Measurements from ENCODE around the gene PLCL2. TPM values are rescaled to one million over a fixed set of nuclear protein-coding genes. Genes with fewer than 3 reads are reported as not detected.

Gene PLCL2
- total and polyA plus RNA-seq, 2 donors (not counting 1 experiment from before 2014, with no cell fraction given) = 21.7 to 55.2 TPM

DNA sequence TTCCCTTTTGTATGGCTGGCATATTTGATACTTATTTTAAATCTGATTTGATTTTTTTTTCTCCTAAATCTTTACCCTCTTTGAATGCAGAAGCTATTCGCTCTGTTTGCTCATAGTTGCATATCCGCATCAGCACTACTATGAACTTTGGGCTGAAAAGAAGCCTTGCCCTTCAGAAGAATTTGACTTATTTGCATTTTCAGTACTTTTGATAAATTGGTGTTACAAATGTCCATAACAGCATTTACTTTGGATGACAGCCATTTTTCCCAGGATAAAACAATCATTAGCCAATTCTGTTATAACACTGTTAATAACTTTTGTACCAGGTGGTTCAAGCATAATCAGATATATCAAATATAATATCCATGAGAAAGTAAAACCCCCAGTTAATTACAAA, 129.5 kb downstream of the PLCL2 start:
- CTCF ChIA-PET = interaction anchor here (1.6 kb wide), 1 partner anchor 10 kb away, joined by 4 read pairs; no protein-coding TSS in a partner anchor

GRCh38 chr3:17014709-17015108, 130.0 kb downstream of the PLCL2 start:
- no peak overlapping the region for H3K9ac ChIP-seq (ENCODE audit: low read length)
- ChIA-PET POLR2A (no interaction called here), CTCF (interaction anchor here (1.1 to 1.6 kb wide), 2 partner anchors 10 to 131 kb away, joined by 3 to 4 read pairs; no protein-coding TSS in a partner anchor)
- H3K79me2 ChIP-seq (ENCODE audit: control insufficient read depth, insufficient read depth, low read length) = peaks cover 41% of the 10 kb centered on the region
- H3K4me3 Mint-ChIP-seq = no peak overlapping the region
- intact Hi-C loops (cut with micrococcal nuclease) = no loop called here
- TF ChIP-seq EZH2 (IDR thresholded peaks at IDR 0.05; ENCODE audit: borderline replicate concordance, insufficient read depth, low read depth, low read length, poor library complexity, severe bottlenecking) = no peak
- no peak for TF ChIP-seq CTCF (IDR thresholded peaks at IDR 0.05)
- 100% methylated on average over 8 of the region's 8 CpGs for WGBS (ENCODE audit: insufficient coverage)
- H3K4me1 ChIP-seq (ENCODE audit: control insufficient read depth in 2 of 2, insufficient read depth in 2 of 2, low read length in 2 of 2) = no peaks in the 10 kb centered on the region
- peaks cover 53% of the 10 kb centered on the region for H4K20me1 ChIP-seq (ENCODE audit: control insufficient read depth, insufficient read depth, low read length, poor library complexity, severe bottlenecking)
- H3K27ac Mint-ChIP-seq = no peak overlapping the region
- ATAC-seq (ENCODE audit: low read depth) (no peak), DNase-seq (no peak)
- H3K27me3 ChIP-seq (replicated peaks in 1 of 4; ENCODE audit: control extremely low read depth in 1 of 4, control insufficient read depth in 3 of 4, insufficient read depth in 4 of 4, low read length in 3 of 4) = no peaks in the 10 kb centered on the region
- H3K9me3 ChIP-seq (ENCODE audit: control extremely low read depth in 1 of 3, control insufficient read depth in 2 of 3, insufficient read depth in 1 of 3, low read length in 2 of 3) = no peaks in the 10 kb centered on the region
- peaks cover 24 to 62% of the 10 kb centered on the region in 2 experiments for H3K36me3 ChIP-seq (replicated peaks in 1 of 2; ENCODE audit: control extremely low read depth in 1 of 2, control insufficient read depth in 1 of 2, extremely low read depth in 1 of 2, insufficient read depth in 2 of 2, low read length in 1 of 2)
- no peaks in the 10 kb centered on the region for H3K27me3 Mint-ChIP-seq
- no peak overlapping the region for H2AFZ ChIP-seq (ENCODE audit: insufficient read depth, low read depth, low read length, poor library complexity, severe bottlenecking)
- no peak overlapping the region for H3K4me3 ChIP-seq (ENCODE audit: control extremely low read depth in 1 of 5, extremely low read depth in 1 of 5, insufficient read depth in 1 of 5, low read depth in 2 of 5, low read length in 4 of 5)
- no peak overlapping the region for H3K4me2 ChIP-seq (replicated peaks; ENCODE audit: low read depth, low read length, poor library complexity, severe bottlenecking)
- H3K4me1 Mint-ChIP-seq = peaks cover 17% of the 10 kb centered on the region
- H3K9me3 Mint-ChIP-seq (ENCODE audit: insufficient read depth) = no peaks in the 10 kb centered on the region
- H3K27ac ChIP-seq (ENCODE audit: low read length in 2 of 2) = no peak overlapping the region

More for the DNA sequence above, 129.5 kb downstream of the PLCL2 start:
- H3K4me1 Mint-ChIP-seq = peaks cover 18% of the 10 kb centered on the region
- no peaks in the 10 kb centered on the region for H3K9me3 Mint-ChIP-seq (ENCODE audit: insufficient read depth)
- Histone ChIP-seq H3K4me3 (ENCODE audit: control extremely low read depth in 1 of 5, extremely low read depth in 1 of 5, insufficient read depth in 1 of 5, low read depth in 2 of 5, low read length in 4 of 5) (no peak overlapping the region), H3K27ac (ENCODE audit: low read length in 2 of 2) (no peak overlapping the region), H3K9me3 (ENCODE audit: control extremely low read depth in 1 of 3, control insufficient read depth in 2 of 3, insufficient read depth in 1 of 3, low read length in 2 of 3) (no peaks in the 10 kb centered on the region), H3K9ac (ENCODE audit: low read length) (no peak overlapping the region), H3K4me1 (ENCODE audit: control insufficient read depth in 2 of 2, insufficient read depth in 2 of 2, low read length in 2 of 2) (no peaks in the 10 kb centered on the region), H3K36me3 (replicated peaks in 1 of 2; ENCODE audit: control extremely low read depth in 1 of 2, control insufficient read depth in 1 of 2, extremely low read depth in 1 of 2, insufficient read depth in 2 of 2, low read length in 1 of 2) (peaks cover 24 to 67% of the 10 kb centered on the region in 2 experiments), H3K4me2 (replicated peaks; ENCODE audit: low read depth, low read length, poor library complexity, severe bottlenecking) (no peak overlapping the region), H4K20me1 (ENCODE audit: control insufficient read depth, insufficient read depth, low read length, poor library complexity, severe bottlenecking) (peaks cover 53% of the 10 kb centered on the region), H2AFZ (ENCODE audit: insufficient read depth, low read depth, low read length, poor library complexity, severe bottlenecking) (no peak overlapping the region), H3K79me2 (ENCODE audit: control insufficient read depth, insufficient read depth, low read length) (peaks cover 41% of the 10 kb centered on the region), H3K27me3 (replicated peaks in 1 of 4; ENCODE audit: control extremely low read depth in 1 of 4, control insufficient read depth in 3 of 4, insufficient read depth in 4 of 4, low read length in 3 of 4) (no peaks in the 10 kb centered on the region)
- intact Hi-C loops (cut with micrococcal nuclease) = no loop called here
- ATAC-seq (ENCODE audit: low read depth) (no peak), DNase-seq (no peak)
- no peaks in the 10 kb centered on the region for H3K27me3 Mint-ChIP-seq
- no peak overlapping the region for H3K4me3 Mint-ChIP-seq
- no CpG with 5 or more reads among the region's 2 CpGs for WGBS (ENCODE audit: insufficient coverage)
- POLR2A ChIA-PET = no interaction called here
- H3K27ac Mint-ChIP-seq = no peak overlapping the region
- TF ChIP-seq EZH2 (IDR thresholded peaks at IDR 0.05; ENCODE audit: borderline replicate concordance, insufficient read depth, low read depth, low read length, poor library complexity, severe bottlenecking) = no peak
- no peak for TF ChIP-seq CTCF (IDR thresholded peaks at IDR 0.05)

All from B cell (primary cell).